Hematopoietic multipotent progenitor cell treated with erythropoietin and hydrocortisone succinate and interleukin-3 and kit ligand, for 15 days (in vitro differentiated cells): Measurements from ENCODE around the gene NAT8L.

Experiments
- DNase-seq: peaks from one replicate; pipeline ENCODE4 v3.0.0-alpha.2; 2015; ENCODE audit warnings: low spot score

The NAT8L gene

GRCh38 chr4:2075987-2076907, 17.1 kb downstream of the NAT8L start:
- DNase-seq, result no peak

DNA sequence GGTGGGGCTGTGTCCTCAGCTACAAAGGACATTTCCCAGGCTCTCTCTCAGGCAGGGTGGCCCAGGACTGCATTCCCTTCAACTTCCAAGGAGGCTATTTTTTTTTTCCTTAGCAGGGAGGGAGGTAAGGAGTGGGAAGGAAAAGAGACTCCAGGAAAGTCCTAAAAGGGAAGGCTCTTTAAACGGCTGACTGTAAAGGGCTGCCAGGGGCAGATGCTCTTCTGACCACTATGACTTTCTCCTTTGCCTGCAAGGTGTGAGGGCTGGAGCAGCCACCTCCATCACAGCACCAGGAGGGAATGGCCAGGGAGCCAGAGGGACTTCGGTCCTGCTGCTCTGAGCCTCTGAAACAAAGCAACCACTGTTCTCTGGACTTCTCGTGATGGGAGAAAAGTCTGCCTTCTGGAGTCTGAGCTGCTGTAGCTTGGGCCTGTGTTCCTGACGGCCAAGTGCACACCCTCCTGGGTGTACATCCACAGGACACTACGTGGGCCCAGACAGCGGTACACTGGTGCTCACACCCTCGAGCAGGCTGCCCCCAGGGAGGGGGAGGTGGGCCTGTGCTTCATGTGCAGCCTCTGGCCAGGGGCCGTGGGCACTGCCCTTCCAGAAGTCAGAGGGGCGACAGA, 17.9 kb downstream of the NAT8L start:
- no peak for DNase-seq

GRCh38 chr4:2077537-2078460, 18.7 kb downstream of the NAT8L start:
- no peak for DNase-seq

GRCh38 chr4:2078584-2078983, 19.5 kb downstream of the NAT8L start:
- no peak for DNase-seq

DNA sequence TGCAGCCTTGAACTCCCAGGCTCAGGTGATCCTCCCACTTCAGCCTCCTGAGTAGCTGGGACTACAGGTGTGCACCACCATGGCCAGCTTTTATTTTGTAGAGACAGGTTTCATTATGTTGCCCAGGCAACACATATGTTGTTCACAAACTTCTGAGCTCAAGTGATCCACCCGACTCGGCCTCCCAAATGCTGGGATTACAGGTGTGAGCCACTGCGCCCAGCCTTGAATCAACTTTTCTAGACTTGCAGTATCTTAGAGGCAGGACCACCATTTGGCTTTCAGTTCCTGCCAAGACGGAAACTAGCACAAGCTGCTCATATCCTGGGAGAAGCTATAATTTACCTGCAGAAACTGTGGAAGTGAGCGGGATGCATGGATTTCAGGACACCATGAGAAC, 19.9 kb downstream of the NAT8L start:
- no peak for DNase-seq

DNA sequence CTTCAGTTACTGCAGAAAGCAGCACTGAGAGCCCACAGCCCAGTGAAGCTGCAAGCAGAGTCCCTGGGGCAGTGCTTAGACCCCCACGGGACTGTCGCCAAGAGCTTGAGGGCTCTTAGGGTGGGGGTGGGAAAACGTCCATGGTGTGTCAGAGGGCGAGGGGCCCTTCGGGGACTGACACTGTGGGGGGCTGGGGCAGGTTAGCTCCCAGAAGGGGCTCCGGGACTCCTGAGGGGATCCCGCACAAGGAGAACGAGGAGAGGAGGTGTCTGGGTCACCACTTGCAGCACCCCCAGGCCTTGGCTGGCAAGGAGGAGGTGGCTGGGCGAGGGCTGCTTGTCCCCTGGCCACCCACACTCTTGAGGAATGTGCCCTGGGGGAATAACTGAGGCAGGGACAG, 20.8 kb downstream of the NAT8L start:
- DNase-seq, result no peak

DNA sequence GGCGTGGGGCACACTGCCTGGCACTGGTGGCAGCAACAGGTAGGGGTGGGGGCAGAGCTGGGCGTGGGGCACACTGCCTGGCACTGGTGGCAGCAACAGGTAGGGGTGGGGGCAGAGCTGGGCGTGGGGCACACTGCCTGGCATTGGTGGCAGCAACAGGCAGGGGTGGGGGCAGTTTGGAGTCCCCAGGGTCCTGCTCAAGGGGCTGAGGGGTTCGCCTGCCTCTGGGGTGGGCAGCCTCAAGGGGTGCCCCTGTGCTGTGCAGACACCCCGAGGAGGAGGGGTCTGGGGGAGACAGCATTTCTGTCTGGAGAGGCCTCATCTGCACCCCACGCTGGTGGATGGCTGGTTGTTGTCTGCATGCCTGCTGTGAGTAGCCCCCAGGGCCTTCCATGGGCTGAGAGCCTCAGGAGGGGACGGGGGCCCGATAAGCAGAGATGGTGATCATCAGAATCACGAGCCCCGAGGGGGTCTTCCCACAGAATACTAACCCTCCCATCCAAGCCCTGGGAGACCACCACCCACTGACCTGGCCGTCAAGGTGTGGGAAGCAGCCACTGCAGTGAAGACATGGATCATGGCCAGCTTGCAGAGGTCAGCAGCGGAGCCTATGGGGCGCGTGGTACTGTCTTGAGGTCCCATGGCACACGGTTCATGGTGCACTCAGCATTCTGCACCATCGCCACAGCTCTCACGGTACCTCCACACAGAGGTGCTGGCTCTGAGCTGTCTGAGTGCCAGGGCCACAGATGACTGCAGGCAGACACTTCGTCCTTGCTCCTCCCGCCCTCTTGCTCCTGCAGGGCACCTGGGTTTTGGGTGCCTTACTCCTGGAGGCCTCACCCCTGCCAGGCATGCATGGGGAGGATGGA, 21.5 kb downstream of the NAT8L start:
- DNase-seq, result no peak

GRCh38 chr4:2081540-2081939, 22.4 kb downstream of the NAT8L start:
- no peak for DNase-seq

DNA sequence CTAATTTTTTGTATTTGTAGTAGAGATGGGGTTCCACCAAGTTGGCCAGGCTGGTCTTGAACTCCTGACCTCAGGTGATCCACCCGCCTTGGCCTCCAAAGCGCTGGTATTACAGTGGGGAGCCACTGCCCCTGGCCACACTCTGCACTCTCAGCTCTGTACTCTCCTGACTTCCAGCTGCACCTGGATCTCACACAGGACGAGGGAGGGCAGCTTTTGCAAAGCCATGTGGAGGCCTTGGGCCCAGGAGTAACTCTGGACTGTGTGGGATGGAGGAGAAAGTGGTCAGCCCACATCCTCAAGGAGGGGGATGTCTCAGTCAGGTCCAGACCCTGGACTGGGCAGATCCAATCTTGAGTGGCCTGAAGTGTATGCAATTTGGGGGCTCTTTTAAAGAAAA, 23.0 kb downstream of the NAT8L start:
- no peak for DNase-seq

GRCh38 chr4:2082627-2083026, 23.5 kb downstream of the NAT8L start:
- DNase-seq, result no peak

DNA sequence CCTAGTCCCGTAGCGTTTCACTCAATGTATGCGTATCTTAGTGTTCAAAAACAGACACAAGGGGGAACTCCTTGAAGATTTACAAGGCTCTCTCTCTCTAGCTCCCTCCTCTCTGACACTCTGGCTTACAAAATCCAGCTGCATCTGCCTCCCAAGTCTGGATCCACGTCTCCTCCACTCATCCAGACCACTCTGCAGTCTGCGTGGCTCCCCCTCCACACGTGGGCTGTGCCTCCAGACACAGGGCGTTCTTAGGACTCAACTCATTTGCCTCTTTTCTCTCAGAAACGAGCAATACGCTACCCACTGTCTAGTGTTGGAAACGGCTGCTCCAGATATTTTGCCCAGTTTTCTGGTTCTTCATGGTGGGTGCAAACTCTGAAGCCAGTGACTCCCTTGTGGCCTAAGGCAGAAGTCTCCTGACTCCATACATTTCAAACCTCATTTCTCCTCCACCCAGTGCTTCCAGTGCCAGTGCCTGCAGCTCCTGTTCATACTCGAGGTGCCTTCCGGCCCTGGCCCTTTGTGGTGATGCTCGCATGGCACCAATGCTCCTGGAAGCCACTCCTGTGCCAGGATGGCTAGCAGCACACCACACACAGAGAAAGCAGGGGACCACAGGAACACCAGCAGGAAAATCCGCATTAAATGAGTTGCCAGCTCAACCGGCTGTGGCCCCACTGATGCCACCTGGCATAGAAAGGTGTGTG, 24.1 kb downstream of the NAT8L start:
- DNase-seq, result no peak

- DNase-seq, result no peak
Observed at GRCh38 chr4:2083826-2084160, 24.7 kb downstream of the NAT8L start.

- no peak for DNase-seq
Observed at GRCh38 chr4:2084316-2084715, 25.2 kb downstream of the NAT8L start.

GRCh38 chr4:2085496-2085901, 26.4 kb downstream of the NAT8L start:
- no peak for DNase-seq

GRCh38 chr4:2087170-2087569, 28.0 kb downstream of the NAT8L start:
- DNase-seq, result no peak

DNA sequence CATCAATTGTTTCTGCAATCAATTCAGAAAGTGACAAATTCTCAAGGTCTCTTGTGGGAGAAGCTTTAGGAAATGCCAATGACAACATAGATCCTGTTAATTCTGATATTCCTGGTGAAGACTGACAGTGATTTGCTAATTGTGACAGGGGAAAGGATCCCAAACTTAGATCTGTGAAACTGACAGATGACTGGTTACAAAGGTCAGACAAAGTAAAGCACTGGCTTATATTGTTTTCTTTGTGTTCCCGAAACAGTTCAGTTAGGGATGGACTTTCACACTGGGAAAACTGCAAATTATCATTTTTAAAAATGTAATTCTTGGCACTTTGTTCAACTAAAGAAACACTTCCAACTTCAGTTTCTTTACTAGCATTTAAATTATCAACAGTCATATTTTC, 30.1 kb downstream of the NAT8L start:
- no peak for DNase-seq

- no peak for DNase-seq
Observed at GRCh38 chr4:2090642-2091041, 31.5 kb downstream of the NAT8L start.

- no peak for DNase-seq
Observed at GRCh38 chr4:2091990-2092668, 33.0 kb downstream of the NAT8L start.

DNA sequence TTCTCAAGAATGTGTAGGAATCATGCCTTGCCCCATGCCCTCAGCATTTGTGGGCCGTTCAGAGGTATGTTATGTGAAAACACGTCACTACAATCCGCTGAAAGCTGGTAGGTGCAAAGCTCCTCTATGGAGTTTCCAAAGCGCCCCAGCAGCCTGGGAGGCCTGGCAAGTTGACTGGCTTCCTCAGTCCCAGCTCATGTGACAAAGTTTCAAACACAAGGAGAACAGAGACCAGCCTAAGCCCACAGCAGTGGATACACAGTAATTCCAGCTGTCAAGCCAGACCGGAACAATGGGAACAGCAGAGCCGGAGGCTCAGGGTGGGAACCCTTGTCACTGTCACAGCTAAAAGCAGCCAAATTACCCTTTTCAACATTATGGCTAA, 33.5 kb downstream of the NAT8L start:
- no peak for DNase-seq

DNA sequence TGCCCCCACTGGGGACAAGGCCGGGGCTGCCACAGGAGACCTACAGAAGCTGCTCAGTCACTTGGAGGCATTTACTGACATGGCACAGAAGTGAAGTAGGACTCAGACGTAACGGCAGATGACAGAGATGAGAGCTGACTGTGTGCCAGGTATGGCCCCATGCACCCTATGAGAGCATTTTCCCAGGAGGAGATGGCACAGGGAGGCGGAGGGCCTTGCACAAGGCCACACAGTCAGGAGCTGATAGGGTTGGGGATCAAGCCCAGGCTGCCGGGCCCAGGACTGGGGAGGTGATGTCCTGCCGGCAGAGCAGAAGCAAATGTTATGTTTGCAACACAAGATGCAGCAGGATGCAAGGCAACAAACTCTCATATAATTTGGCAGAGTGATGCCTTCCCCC, 34.1 kb downstream of the NAT8L start:
- DNase-seq, result no peak
